ENCODE results near the gene DMXL1. TPM values are rescaled to one million over a fixed set of nuclear protein-coding genes. Genes with fewer than 3 reads are reported as not detected.

DMXL1 gene, protein sequence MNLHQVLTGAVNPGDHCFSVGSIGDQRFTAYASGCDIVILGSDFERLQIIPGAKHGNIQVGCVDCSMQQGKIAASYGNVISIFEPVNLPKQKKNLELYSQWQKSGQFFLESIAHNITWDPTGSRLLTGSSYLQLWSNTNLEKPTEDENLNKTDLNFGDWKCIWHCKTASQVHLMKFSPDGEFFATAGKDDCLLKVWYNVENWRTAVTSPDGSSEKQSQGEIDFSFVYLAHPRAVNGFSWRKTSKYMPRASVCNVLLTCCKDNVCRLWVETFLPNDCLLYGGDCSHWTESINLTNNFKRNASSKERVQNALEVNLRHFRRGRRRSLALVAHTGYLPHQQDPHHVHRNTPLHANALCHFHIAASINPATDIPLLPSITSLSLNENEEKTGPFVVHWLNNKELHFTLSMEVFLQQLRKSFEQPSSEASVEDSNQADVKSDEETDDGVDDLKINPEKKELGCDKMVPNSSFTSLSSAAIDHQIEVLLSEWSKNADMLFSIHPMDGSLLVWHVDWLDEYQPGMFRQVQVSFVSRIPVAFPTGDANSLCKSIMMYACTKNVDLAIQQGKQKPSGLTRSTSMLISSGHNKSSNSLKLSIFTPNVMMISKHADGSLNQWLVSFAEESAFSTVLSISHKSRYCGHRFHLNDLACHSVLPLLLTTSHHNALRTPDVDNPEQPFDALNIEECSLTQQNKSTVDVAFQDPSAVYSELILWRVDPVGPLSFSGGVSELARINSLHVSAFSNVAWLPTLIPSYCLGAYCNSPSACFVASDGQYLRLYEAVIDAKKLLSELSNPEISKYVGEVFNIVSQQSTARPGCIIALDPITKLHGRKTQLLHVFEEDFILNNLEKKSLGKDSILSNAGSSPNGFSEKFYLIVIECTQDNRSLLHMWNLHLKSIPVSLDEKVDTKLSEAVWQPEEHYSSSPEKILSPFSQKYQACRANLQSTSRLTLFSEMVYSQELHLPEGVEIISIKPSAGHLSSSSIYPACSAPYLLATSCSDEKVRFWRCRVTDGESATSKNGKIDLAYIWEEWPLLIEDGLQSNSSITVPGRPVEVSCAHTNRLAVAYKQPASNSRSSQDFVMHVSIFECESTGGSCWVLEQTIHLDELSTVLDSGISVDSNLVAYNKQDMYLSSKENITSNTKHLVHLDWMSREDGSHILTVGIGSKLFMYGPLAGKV (N-terminal part only)
- total RNA-seq = 10 to 100 TPM; 15.7 to 43.1 (median 25.8) TPM

DNA sequence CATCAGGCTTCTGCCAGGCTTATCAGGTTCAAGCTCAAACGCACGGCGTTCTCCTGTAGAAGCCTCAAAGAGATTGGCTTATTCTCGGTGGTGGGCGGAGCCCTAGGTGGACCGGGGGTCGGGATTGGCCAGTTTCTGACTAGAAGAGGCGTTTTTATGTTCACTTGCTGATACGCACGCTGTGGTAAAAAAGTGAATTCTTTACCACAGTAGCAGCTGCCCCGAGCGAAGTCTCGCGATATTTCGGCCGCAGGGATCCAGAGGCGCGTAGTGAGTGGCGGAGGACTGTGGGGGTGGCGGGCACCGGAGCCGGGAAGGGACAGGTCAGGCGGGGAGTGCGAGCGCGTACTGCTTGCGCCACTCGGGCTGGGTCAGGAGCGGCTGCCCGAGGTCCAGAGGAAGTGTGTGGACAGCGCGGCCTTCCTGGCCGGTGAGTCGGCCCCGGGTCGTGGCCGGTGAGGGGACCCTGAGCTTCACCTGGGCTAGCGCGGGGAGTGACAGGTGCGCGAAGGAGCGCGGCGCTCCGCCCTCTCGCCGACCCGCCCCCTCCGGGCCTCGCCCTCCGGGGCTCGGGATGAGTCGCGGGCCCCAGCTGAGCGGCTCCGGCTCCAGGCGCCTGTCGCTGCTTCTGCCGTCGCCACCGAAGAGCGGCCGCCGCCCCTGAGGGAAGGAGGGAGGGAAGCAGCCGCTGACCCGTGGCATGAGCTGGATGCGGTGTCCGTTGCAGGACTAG, at the start of gene DMXL1:
Gene DMXL1, plus strand, starts transcription at position 260 of the 733 bp plus-strand sequence. CDS start 483 bp downstream, outside the sequence.
- WGBS, 10 experiments = 0% methylated on average over 2 to 6 of the region's 68 CpGs; no CpG with 5 or more reads in 6 of the 10 experiments
- peak within 1 kb of the TSS; percentile 89 to 92 for H3K27ac ChIP-seq
- H3K4me1 ChIP-seq (replicated peaks in 1 of 2) = peaks cover 10 to 11% of the 10 kb centered on the region in 2 donors
- in situ Hi-C loops (cut with MboI; ENCODE audit: low pct_unique_long_range_greater_than_20kb in 2 of 9, low sequenced_read_pairs in 9 of 9, unreplicated experiment in 9 of 9) = no loop called here
- peak within 1 kb of the TSS; percentile 78 to 96 (median 86) for H3K4me3 ChIP-seq
- peak; percentile 86 to 93 (median 91) for ATAC-seq (replicated peaks in 6 of 8)

DNA sequence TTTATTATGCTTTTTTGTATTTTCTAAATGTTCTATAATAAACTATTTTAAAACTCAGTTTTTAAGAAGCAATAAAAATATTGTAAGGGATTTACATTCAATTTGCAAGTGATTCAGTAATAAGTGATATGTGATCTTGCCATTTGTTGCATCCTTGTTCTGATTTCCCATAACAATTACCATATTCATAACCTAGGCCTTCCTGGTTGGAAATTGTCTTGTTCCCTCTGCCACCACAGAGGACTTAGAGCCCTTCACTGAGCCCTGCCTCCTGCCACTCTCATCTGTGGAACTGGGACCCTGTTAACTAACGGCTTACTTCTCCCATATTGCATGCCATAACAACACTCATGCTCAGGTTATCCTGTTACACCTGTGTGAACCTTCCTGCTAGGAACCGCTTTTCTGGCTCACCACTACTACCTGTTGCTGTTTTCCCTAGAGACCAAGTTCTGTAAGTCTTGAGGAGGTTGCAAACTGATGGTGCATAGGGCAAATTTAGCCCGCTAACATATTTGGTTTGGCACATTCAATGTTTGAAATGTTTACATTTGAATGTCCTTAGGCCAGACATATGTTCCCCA, 49.6 kb upstream of the DMXL1 start:
- in situ Hi-C loops (cut with MboI; ENCODE audit: low pct_unique_long_range_greater_than_20kb in 2 of 9, low sequenced_read_pairs in 9 of 9, unreplicated experiment in 9 of 9) = loop anchor here in 2 of 9 experiments (25.0 kb wide), 1 partner anchor 391 kb away; no protein-coding TSS in a partner anchor
- WGBS, 10 experiments = 54 to 100% (median 92%) methylated on average over 1 to 3 of the region's 3 CpGs; no CpG with 5 or more reads in 1 of the 10 experiments
- peak in 3 of 8 experiments; percentile 32 to 83 (median 82) for ATAC-seq (replicated peaks in 6 of 8)
- no peak overlapping the region for H3K4me3 ChIP-seq
- no peaks in the 10 kb centered on the region for H3K4me1 ChIP-seq (replicated peaks in 1 of 2)
- H3K27ac ChIP-seq = no peak overlapping the region

DNA sequence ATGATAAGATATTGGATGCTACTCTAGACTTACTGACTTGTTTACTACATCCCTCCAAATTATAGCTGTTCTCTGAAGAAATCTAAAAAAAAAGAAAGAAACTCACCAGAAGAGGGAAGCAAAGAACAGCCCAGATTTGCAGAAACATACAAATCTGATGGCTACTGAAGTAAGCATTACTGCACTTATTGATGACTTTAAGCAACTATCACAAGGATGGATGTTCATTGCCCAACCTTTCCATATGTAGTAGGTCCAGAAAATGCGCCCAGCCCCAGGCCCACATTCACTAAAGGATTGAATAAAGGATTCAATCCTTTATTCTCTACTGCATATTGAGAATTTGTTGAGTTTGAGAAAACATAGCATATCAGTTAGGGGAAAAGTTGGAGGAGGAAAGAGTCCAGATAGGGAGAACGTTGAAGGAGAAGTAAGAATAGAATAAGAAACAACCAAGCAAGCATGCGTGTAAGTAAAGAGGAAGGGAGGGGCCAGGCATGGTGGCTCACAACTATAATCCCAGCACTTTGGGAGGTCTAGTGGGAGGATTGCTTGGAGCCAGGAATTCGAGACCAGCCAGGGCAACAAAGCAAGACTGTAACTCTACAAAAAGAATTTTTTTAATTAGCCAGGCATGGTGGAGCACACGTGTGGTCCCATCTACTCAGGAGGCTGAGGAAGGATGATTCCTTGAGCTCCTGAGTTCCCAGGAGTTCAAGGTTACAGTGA, 48.7 kb upstream of the DMXL1 start:
- Histone ChIP-seq H3K27ac (no peak overlapping the region), H3K4me1 (replicated peaks in 1 of 2) (no peaks in the 10 kb centered on the region), H3K4me3 (no peak overlapping the region)
- peak in 3 of 8 experiments; percentile 66 to 77 (median 73) for ATAC-seq (replicated peaks in 6 of 8)
- WGBS, 10 experiments = 7 to 69% (median 33%) methylated on average over 1 to 4 of the region's 5 CpGs
- in situ Hi-C loops (cut with MboI; ENCODE audit: low pct_unique_long_range_greater_than_20kb in 2 of 9, low sequenced_read_pairs in 9 of 9, unreplicated experiment in 9 of 9) = loop anchor here in 2 of 9 experiments (25.0 kb wide), 1 partner anchor 390 kb away; no protein-coding TSS in a partner anchor

DNA sequence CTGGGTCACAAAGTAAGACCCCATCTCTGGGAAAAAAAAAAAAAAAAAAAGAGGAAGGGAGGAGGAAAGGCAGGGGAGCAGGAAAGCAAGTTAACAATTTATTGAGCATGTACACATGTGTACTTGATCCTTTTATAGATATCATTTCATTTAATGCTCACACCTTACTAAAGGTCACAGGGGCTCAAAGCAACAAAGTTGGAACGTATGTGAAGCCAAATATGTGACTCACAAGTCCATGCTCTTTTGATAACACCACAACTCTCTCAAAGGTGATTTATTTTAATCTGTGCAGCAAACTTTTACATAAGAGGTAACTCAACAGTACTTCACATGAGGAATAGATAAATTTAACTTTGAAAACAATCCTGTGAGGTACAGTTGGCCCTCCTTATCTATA, 48.1 kb upstream of the DMXL1 start:
- no peak overlapping the region for H3K27ac ChIP-seq
- ATAC-seq (replicated peaks in 6 of 8) = no peak
- no peaks in the 10 kb centered on the region for H3K4me1 ChIP-seq (replicated peaks in 1 of 2)
- H3K4me3 ChIP-seq = no peak overlapping the region
- 9 to 64% (median 35%) methylated on average over 1 of the region's 1 CpG; no CpG with 5 or more reads in 6 of the 10 experiments for WGBS, 10 experiments
- in situ Hi-C loops (cut with MboI; ENCODE audit: low pct_unique_long_range_greater_than_20kb in 2 of 9, low sequenced_read_pairs in 9 of 9, unreplicated experiment in 9 of 9) = loop anchor here in 2 of 9 experiments (25.0 kb wide), 1 partner anchor 390 kb away; no protein-coding TSS in a partner anchor

DNA sequence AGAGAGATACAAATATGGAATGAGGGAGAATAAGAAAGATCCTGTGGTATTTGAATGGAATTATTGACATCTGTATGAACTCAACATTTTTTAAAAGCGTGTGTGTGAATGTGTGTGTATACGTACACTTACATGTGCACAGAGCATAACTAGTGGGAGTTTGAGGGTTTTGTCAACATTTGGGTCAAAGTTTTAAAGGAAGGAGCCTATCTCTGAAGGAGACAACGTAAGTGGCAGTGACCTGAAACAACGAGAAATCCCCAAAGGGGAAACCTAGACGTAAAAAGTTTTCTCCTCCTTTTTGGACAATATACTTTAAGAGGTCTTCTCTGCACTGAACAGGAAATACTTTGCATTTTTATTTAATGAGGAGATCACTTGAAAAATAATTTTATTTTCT, 42.3 kb upstream of the DMXL1 start:
- H3K27ac ChIP-seq = no peak overlapping the region
- WGBS, 10 experiments = 71 to 100% (median 94%) methylated on average over 2 to 5 of the region's 5 CpGs
- no peak for ATAC-seq (replicated peaks in 6 of 8)
- H3K4me3 ChIP-seq = no peak overlapping the region
- in situ Hi-C loops (cut with MboI; ENCODE audit: low pct_unique_long_range_greater_than_20kb in 2 of 9, low sequenced_read_pairs in 9 of 9, unreplicated experiment in 9 of 9) = loop anchor here in 1 of 9 experiments (25.0 kb wide), 1 partner anchor 384 kb away; no protein-coding TSS in a partner anchor
- H3K4me1 ChIP-seq (replicated peaks in 1 of 2) = no peaks in the 10 kb centered on the region

DNA sequence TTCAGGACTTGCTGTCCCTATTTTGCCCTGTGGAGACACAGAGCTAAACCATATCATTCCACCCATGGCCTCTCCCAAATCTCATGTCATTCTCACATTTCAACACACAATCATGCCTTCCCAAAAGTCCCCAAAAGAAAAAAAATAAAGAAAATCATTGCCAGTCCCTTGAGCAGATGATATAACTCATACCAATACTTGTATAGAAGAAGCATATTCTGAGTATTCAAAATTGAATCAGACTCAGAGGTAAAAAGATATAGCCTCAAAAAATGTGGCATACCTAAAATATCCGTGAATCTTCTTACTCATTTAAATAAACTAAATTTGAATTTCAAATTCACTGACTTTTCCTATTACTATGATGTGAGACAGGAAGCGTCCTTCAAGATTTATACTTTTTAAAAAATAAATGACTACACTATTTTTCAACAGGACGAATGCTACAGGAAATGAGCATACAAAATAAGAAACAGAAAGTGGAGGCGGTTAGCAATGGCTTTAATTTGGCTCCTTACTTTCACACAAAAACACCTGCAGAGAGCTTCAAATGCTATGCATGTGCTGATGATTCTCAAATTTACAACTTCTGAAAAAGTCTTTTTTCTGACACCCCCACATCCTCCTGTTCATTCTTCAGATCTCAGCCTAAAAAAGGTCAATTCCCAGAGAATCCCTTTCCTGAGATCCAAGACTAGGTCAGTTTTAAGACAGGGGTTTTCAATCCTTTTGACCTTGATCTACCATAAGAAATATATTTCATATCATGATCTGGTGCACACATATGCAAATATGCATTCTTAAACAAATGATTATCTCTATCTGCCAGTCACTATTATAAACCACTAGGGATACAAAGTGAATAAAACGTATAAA, 39.6 kb upstream of the DMXL1 start:
- no peak overlapping the region for H3K4me3 ChIP-seq
- no peak for ATAC-seq (replicated peaks in 6 of 8)
- in situ Hi-C loops (cut with MboI; ENCODE audit: low pct_unique_long_range_greater_than_20kb in 2 of 9, low sequenced_read_pairs in 9 of 9, unreplicated experiment in 9 of 9) = loop anchor here in 1 of 9 experiments (25.0 kb wide), 1 partner anchor 381 kb away; no protein-coding TSS in a partner anchor
- no peak overlapping the region for H3K27ac ChIP-seq
- H3K4me1 ChIP-seq (replicated peaks in 1 of 2) = no peaks in the 10 kb centered on the region
- 25 to 90% (median 76%) methylated on average over 1 to 5 of the region's 5 CpGs for WGBS, 10 experiments

DNA sequence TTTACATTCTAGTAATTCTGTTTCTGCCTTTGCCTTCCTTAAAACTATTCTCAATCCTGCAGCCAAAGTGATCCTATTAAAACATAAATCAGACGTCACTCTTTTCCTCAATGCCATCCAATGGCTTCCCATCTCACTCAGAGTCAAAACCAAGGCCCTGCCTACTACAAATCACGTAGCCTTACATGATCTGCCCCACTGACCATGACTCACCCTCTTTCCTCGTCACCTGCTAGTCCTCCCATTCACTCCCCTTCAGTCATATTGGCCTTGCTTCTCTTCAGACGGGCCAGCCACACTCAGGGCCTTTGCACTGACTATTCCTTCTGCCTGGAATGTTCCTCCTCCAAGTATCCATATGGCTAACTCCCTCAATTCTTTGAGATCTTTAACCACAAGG, 39.0 kb upstream of the DMXL1 start:
- Histone ChIP-seq H3K4me1 (replicated peaks in 1 of 2) (no peaks in the 10 kb centered on the region), H3K27ac (no peak overlapping the region), H3K4me3 (no peak overlapping the region)
- ATAC-seq (replicated peaks in 6 of 8) = no peak
- in situ Hi-C loops (cut with MboI; ENCODE audit: low pct_unique_long_range_greater_than_20kb in 2 of 9, low sequenced_read_pairs in 9 of 9, unreplicated experiment in 9 of 9) = loop anchor here in 1 of 9 experiments (25.0 kb wide), 1 partner anchor 380 kb away; no protein-coding TSS in a partner anchor
- WGBS, 10 experiments = 40 to 97% (median 65%) methylated on average over 1 to 4 of the region's 4 CpGs; no CpG with 5 or more reads in 2 of the 10 experiments

DNA sequence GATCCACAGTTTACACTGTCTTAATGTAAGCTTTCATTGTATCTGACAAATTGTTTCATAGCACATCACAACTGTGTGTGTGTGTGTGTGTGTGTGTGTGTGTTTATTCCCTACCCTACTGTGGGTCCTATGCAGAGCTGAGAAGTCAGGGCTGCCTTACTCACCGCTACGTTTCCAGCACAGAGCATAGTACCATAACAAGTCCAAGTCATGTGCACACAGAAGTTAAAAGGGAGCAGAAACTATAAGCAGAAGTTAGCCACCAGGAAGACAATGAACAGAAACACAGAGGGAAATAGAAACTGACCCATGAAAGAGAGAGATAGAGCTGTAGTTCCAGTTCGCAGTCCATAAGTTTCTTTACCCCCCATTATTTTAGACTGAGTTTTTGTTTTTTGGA, 38.2 kb upstream of the DMXL1 start:
- no peak for ATAC-seq (replicated peaks in 6 of 8)
- in situ Hi-C loops (cut with MboI; ENCODE audit: low pct_unique_long_range_greater_than_20kb in 2 of 9, low sequenced_read_pairs in 9 of 9, unreplicated experiment in 9 of 9) = loop anchor here in 1 of 9 experiments (25.0 kb wide), 1 partner anchor 380 kb away; no protein-coding TSS in a partner anchor

DNA sequence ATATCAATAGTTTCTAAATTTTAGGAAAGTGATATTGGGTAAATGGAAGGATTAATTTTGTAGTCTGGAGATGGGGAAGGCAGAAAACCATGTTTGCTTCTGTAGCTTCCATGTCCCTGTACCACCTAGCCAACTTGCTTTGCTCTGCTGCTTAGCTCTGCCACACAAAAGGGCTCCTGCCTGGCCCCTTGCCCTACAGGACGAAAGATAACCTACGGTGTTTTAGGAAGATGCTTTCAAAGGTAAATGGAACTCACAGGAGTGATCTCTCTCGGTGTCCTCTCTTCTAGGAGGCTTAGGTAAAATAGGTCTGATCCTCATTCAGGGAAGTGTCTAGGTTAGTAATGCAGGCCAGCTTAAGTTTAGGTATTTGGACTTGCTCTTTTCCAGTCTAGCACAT, 37.8 kb upstream of the DMXL1 start:
- H3K4me3 ChIP-seq = no peak overlapping the region
- WGBS, 10 experiments = 21 to 83% (median 81%) methylated on average over 1 to 3 of the region's 3 CpGs; no CpG with 5 or more reads in 2 of the 10 experiments
- ATAC-seq (replicated peaks in 6 of 8) = no peak
- H3K27ac ChIP-seq = no peak overlapping the region
- H3K4me1 ChIP-seq (replicated peaks in 1 of 2) = no peaks in the 10 kb centered on the region
- in situ Hi-C loops (cut with MboI; ENCODE audit: low pct_unique_long_range_greater_than_20kb in 2 of 9, low sequenced_read_pairs in 9 of 9, unreplicated experiment in 9 of 9) = loop anchor here in 1 of 9 experiments (25.0 kb wide), 1 partner anchor 379 kb away; no protein-coding TSS in a partner anchor

More for the DNA sequence above, 38.2 kb upstream of the DMXL1 start:
- Histone ChIP-seq H3K27ac (no peak overlapping the region), H3K4me1 (replicated peaks in 1 of 2) (no peaks in the 10 kb centered on the region), H3K4me3 (no peak overlapping the region)
- 78 to 100% (median 93%) methylated on average over 1 to 3 of the region's 3 CpGs; no CpG with 5 or more reads in 2 of the 10 experiments for WGBS, 10 experiments

DNA sequence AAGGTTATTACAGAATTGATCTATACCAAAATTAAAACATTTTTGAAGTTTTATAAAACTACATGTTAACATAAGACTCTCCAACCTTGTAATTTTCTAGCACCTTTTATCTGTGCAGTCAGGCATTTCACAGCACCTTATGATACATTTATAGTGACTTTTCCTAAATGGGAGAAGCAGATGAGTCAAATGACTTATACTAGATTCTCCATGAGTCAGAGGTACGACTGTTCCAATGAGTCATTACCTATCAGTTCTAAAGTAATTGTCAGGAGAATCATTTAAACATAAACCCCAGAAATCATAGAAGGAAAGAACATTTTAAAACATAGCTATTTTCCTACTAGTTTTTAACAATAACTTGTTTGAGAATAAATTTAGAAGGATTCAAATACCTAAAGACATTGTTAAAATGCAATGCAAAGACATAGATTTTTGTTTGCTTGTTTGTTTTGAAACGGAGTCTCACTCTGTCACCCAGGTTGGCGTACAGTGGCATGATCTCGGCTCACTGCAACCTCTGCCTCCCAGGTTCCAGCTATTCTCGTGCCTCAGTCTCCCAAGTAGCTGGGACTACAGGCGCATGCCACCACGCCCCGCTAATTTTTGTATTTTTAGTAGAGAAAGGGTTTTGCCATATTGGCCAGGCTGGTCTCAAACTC, 34.7 kb upstream of the DMXL1 start:
- in situ Hi-C loops (cut with MboI; ENCODE audit: low pct_unique_long_range_greater_than_20kb in 2 of 9, low sequenced_read_pairs in 9 of 9, unreplicated experiment in 9 of 9) = loop anchor here in 1 of 9 experiments (25.0 kb wide), 1 partner anchor 376 kb away; no protein-coding TSS in a partner anchor
- Histone ChIP-seq H3K4me3 (no peak overlapping the region), H3K4me1 (replicated peaks in 1 of 2) (no peaks in the 10 kb centered on the region), H3K27ac (no peak overlapping the region)
- 0 to 100% (median 74%) methylated on average over 1 to 8 of the region's 8 CpGs; no CpG with 5 or more reads in 1 of the 10 experiments for WGBS, 10 experiments
- ATAC-seq (replicated peaks in 6 of 8) = peak in 5 of 8 experiments; percentile 33 to 70 (median 59)

Measured in motor neuron (in vitro differentiated cells).